ENCODE results near the gene GPATCH4. TPM values are rescaled to one million over a fixed set of nuclear protein-coding genes. Genes with fewer than 3 reads are reported as not detected.

The GPATCH4 gene
- 10 to 100 TPM; 39.2 to 39.6 TPM for total RNA-seq
- total RNA-seq: 26.8 to 44.7 reads per million in 2 donors

- peaks cover 31% of the 10 kb centered on the region for H3K4me1 Mint-ChIP-seq
- DNase-seq: peak; percentile 47 to 61 (median 55)
- no peaks in the 10 kb centered on the region for H3K9me3 ChIP-seq (ENCODE audit: control insufficient read depth, low read length, poor library complexity, severe bottlenecking)
- H3K27ac Mint-ChIP-seq: peak within 1 kb of the TSS; percentile 98
- peak within 1 kb of the TSS; percentile 99 for H3K4me3 Mint-ChIP-seq
- H3K36me3 Mint-ChIP-seq (ENCODE audit: low read depth): peaks cover 7% of the 10 kb centered on the region
- no peaks in the 10 kb centered on the region for H3K27me3 Mint-ChIP-seq
- ATAC-seq: peak; percentile 83
These were observed at the start of gene GPATCH4 for GRCh38 chr1:156601122-156601830. TSS of gene GPATCH4 (minus strand) at chr1:156601479.

DNA sequence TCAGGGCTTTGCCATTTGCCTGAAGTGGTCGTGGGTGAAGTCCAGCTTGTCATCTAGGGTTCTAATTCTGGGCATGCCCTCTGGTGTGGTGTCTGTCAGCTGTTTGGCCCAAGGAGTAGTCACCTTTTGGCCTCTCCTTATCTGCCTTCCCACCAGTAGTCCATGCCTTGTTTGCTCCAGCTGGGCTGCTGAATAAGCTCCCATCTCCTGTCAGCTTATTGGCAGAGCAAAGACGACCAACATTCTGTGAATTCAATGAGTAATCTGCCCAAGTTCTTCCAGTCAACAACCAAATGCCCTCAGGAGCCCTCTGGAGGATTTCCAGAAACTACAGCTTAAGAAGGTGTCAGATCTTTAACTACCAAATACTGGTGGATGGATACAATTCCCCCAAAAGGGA, 47.7 kb upstream of the GPATCH4 start:
- no peak overlapping the region for H3K4me3 Mint-ChIP-seq
- ATAC-seq (no peak), DNase-seq (no peak)
- peaks cover 8% of the 10 kb centered on the region for H3K4me1 Mint-ChIP-seq
- no peaks in the 10 kb centered on the region for H3K9me3 ChIP-seq (ENCODE audit: control insufficient read depth, low read length, poor library complexity, severe bottlenecking)
- H3K27me3 Mint-ChIP-seq: peaks cover 93% of the 10 kb centered on the region
- peaks cover 19% of the 10 kb centered on the region for H3K36me3 Mint-ChIP-seq (ENCODE audit: low read depth)
- no peak overlapping the region for H3K27ac Mint-ChIP-seq

GRCh38 chr1:156648496-156648895, 47.2 kb upstream of the GPATCH4 start:
- H3K4me3 Mint-ChIP-seq: no peak overlapping the region
- H3K9me3 ChIP-seq (ENCODE audit: control insufficient read depth, low read length, poor library complexity, severe bottlenecking): no peaks in the 10 kb centered on the region
- peaks cover 18% of the 10 kb centered on the region for H3K36me3 Mint-ChIP-seq (ENCODE audit: low read depth)
- peaks cover 93% of the 10 kb centered on the region for H3K27me3 Mint-ChIP-seq
- ATAC-seq: no peak
- no peak overlapping the region for H3K27ac Mint-ChIP-seq
- H3K4me1 Mint-ChIP-seq: peaks cover 12% of the 10 kb centered on the region
- no peak for DNase-seq

GRCh38 chr1:156647351-156647750, 46.1 kb upstream of the GPATCH4 start:
- H3K36me3 Mint-ChIP-seq (ENCODE audit: low read depth): peaks cover 14% of the 10 kb centered on the region
- peaks cover 20% of the 10 kb centered on the region for H3K4me1 Mint-ChIP-seq
- no peaks in the 10 kb centered on the region for H3K9me3 ChIP-seq (ENCODE audit: control insufficient read depth, low read length, poor library complexity, severe bottlenecking)
- ATAC-seq (no peak), DNase-seq (no peak)
- no peak overlapping the region for H3K27ac Mint-ChIP-seq
- H3K27me3 Mint-ChIP-seq: peaks cover 93% of the 10 kb centered on the region
- H3K4me3 Mint-ChIP-seq: no peak overlapping the region

DNA sequence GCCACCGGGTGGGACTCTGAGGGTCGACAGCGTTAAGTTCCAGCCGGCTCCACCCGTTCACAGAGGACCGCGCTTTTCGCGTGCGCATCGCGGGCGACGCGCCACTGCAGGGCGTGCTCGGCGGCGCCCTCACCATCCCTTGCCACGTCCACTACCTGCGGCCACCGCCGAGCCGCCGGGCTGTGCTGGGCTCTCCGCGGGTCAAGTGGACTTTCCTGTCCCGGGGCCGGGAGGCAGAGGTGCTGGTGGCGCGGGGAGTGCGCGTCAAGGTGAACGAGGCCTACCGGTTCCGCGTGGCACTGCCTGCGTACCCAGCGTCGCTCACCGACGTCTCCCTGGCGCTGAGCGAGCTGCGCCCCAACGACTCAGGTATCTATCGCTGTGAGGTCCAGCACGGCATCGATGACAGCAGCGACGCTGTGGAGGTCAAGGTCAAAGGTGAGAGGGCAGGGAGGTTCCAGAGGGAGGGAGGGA, 45.5 kb upstream of the GPATCH4 start:
- Mint-ChIP-seq H3K4me1 (peaks cover 19% of the 10 kb centered on the region), H3K27me3 (peaks cover 89% of the 10 kb centered on the region), H3K4me3 (no peak overlapping the region), H3K36me3 (ENCODE audit: low read depth) (peaks cover 12% of the 10 kb centered on the region), H3K27ac (no peak overlapping the region)
- ATAC-seq (no peak), DNase-seq (no peak)
- no peaks in the 10 kb centered on the region for H3K9me3 ChIP-seq (ENCODE audit: control insufficient read depth, low read length, poor library complexity, severe bottlenecking)

DNA sequence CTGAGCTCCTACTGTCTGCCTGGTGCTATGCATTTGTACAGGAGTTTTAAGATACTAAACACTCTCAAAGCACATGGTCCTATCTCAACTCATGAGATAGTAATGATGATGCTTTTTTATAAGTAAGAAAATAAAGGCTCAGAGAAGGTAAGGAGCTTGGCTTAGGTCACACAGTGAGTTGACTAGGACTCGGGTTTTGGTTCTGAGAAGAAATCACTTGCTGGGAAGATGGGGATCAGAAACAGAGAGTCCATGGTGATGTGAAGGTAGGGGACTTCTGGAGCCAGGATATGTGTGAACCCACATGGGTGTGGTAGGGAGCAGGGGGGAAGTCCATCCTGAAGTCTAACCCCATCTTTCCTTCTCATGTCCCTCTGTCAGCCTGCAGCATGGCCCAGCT, 44.4 kb upstream of the GPATCH4 start:
- Mint-ChIP-seq H3K36me3 (ENCODE audit: low read depth) (peaks cover 12% of the 10 kb centered on the region), H3K27me3 (peaks cover 91% of the 10 kb centered on the region), H3K27ac (no peak overlapping the region), H3K4me1 (peaks cover 27% of the 10 kb centered on the region), H3K4me3 (no peak overlapping the region)
- ATAC-seq (no peak), DNase-seq (no peak)
- H3K9me3 ChIP-seq (ENCODE audit: control insufficient read depth, low read length, poor library complexity, severe bottlenecking): no peaks in the 10 kb centered on the region

GRCh38 chr1:156645056-156645455, 43.8 kb upstream of the GPATCH4 start:
- no peak overlapping the region for H3K27ac Mint-ChIP-seq
- no peak for ATAC-seq
- H3K4me1 Mint-ChIP-seq: peaks cover 28% of the 10 kb centered on the region

GRCh38 chr1:156644640-156645039, 43.4 kb upstream of the GPATCH4 start:
- peaks cover 93% of the 10 kb centered on the region for H3K27me3 Mint-ChIP-seq
- peak overlapping the region; percentile 3 for H3K4me3 Mint-ChIP-seq
- no peak overlapping the region for H3K27ac Mint-ChIP-seq
- no peaks in the 10 kb centered on the region for H3K9me3 ChIP-seq (ENCODE audit: control insufficient read depth, low read length, poor library complexity, severe bottlenecking)
- ATAC-seq (no peak), DNase-seq (no peak)
- H3K4me1 Mint-ChIP-seq: peaks cover 28% of the 10 kb centered on the region
- H3K36me3 Mint-ChIP-seq (ENCODE audit: low read depth): peaks cover 12% of the 10 kb centered on the region

More at GRCh38 chr1:156645056-156645455, 43.8 kb upstream of the GPATCH4 start:
- Mint-ChIP-seq H3K4me3 (no peak overlapping the region), H3K36me3 (ENCODE audit: low read depth) (peaks cover 12% of the 10 kb centered on the region), H3K27me3 (peaks cover 90% of the 10 kb centered on the region)
- DNase-seq: no peak
- H3K9me3 ChIP-seq (ENCODE audit: control insufficient read depth, low read length, poor library complexity, severe bottlenecking): no peaks in the 10 kb centered on the region

GRCh38 chr1:156644146-156644545, 42.9 kb upstream of the GPATCH4 start:
- DNase-seq (no peak), ATAC-seq (no peak)
- peak overlapping the region; percentile 3 for H3K4me3 Mint-ChIP-seq
- H3K27ac Mint-ChIP-seq: no peak overlapping the region
- no peaks in the 10 kb centered on the region for H3K9me3 ChIP-seq (ENCODE audit: control insufficient read depth, low read length, poor library complexity, severe bottlenecking)
- peaks cover 28% of the 10 kb centered on the region for H3K4me1 Mint-ChIP-seq
- H3K27me3 Mint-ChIP-seq: peaks cover 93% of the 10 kb centered on the region
- peaks cover 12% of the 10 kb centered on the region for H3K36me3 Mint-ChIP-seq (ENCODE audit: low read depth)

- Mint-ChIP-seq H3K4me3 (no peak overlapping the region), H3K27me3 (peaks cover 93% of the 10 kb centered on the region), H3K27ac (no peak overlapping the region), H3K36me3 (ENCODE audit: low read depth) (peaks cover 12% of the 10 kb centered on the region), H3K4me1 (peaks cover 28% of the 10 kb centered on the region)
- H3K9me3 ChIP-seq (ENCODE audit: control insufficient read depth, low read length, poor library complexity, severe bottlenecking): no peaks in the 10 kb centered on the region
- peak; percentile 79 for ATAC-seq
- no peak for DNase-seq
These were observed 42.5 kb upstream of the GPATCH4 start for GRCh38 chr1:156643778-156644092.

- H3K4me1 Mint-ChIP-seq: peaks cover 28% of the 10 kb centered on the region
- peaks cover 93% of the 10 kb centered on the region for H3K27me3 Mint-ChIP-seq
These were observed 41.9 kb upstream of the GPATCH4 start for GRCh38 chr1:156643049-156643777.

DNA sequence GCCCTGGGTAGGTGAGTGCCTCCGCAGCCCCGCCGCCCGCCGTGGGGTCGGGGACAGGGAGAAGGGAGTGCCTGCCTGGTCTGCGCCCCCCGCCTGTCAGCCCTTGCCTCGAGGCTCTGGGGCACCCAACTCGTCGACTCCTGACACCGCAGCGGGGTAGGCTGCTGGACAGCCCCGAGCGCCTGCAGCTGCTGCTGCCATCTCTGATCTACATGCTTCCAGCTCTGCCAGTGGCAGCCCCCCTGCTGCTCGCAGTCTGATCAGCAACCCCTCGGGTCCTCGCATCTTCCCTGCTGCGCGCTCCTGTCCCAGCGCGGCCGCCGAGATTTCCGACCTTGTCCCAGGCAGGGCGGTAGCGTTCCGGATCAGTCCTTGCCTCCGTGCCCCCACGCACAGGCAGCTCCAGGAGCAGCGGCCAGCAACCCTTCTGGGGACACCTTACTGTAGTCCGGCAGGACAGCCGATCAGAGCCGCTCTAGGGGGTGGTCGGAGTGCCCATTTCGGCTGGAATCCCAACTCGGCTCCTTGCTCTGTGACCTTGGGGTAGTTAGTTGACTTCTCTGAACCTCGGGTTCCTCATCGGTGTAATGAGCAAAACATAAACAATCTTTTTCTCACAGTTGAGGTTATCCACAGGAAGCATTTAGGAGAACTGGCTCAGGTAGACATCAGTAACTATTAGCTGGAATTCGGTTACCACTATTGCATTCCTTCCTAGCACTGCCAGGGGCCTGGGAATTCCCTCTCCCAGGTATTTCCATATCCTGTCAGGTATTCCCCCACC, 41.2 kb upstream of the GPATCH4 start:
- Mint-ChIP-seq H3K27me3 (peaks cover 89% of the 10 kb centered on the region), H3K36me3 (ENCODE audit: low read depth) (peaks cover 12% of the 10 kb centered on the region), H3K4me1 (peaks cover 28% of the 10 kb centered on the region), H3K27ac (no peak overlapping the region), H3K4me3 (peak overlapping the region; percentile 75)
- no peaks in the 10 kb centered on the region for H3K9me3 ChIP-seq (ENCODE audit: control insufficient read depth, low read length, poor library complexity, severe bottlenecking)
- DNase-seq (no peak), ATAC-seq (peak; percentile 9)

More at GRCh38 chr1:156643049-156643777, 41.9 kb upstream of the GPATCH4 start:
- no peak for DNase-seq
- ATAC-seq: peak; percentile 7
- H3K9me3 ChIP-seq (ENCODE audit: control insufficient read depth, low read length, poor library complexity, severe bottlenecking): no peaks in the 10 kb centered on the region
- Mint-ChIP-seq H3K27ac (no peak overlapping the region), H3K36me3 (ENCODE audit: low read depth) (peaks cover 12% of the 10 kb centered on the region), H3K4me3 (peak overlapping the region; percentile 43)

- Mint-ChIP-seq H3K4me1 (peaks cover 28% of the 10 kb centered on the region), H3K27me3 (peaks cover 85% of the 10 kb centered on the region), H3K36me3 (ENCODE audit: low read depth) (peaks cover 12% of the 10 kb centered on the region), H3K27ac (no peak within 1 kb of the TSS), H3K4me3 (peak within 1 kb of the TSS; percentile 80)
- ATAC-seq (peak; percentile 34), DNase-seq (peak in 1 of 3 donors; percentile 18)
- no peaks in the 10 kb centered on the region for H3K9me3 ChIP-seq (ENCODE audit: control insufficient read depth, low read length, poor library complexity, severe bottlenecking)
These were observed 40.5 kb upstream of the GPATCH4 start, which contains the start of gene BCAN for GRCh38 chr1:156641761-156642264. TSS of gene BCAN (plus strand) at chr1:156642117. CDS start at chr1:156646055, 3,938 bp downstream.
